SIG-M5 (cell line): ENCODE results near the gene CELF6.
A peak's percentile ranks its signal among the peaks of the same experiment; 100 is the strongest.

Experiments
- DNase-seq: peaks from one replicate; lab custom pipeline; 2025; lab: John Stamatoyannopoulos, UW

Gene CELF6

GRCh38 chr15:72319985-72320671 is at the start of gene CELF6:
CELF6 (minus strand) TSS chr15:72320157; CDS start chr15:72319874, 283 bp downstream.
- DNase-seq, result peak; percentile 31

- DNase-seq, result no peak
These were observed 48.9 kb upstream of the CELF6 start for GRCh38 chr15:72368899-72369298.

GRCh38 chr15:72368325-72368724 is 48.4 kb upstream of the CELF6 start:
- DNase-seq, result no peak

GRCh38 chr15:72365844-72366243 is 45.9 kb upstream of the CELF6 start:
- DNase-seq, result peak; percentile 31

GRCh38 chr15:72361176-72361575 is 41.2 kb upstream of the CELF6 start:
- no peak for DNase-seq

- DNase-seq, result no peak
These were observed 38.8 kb upstream of the CELF6 start for GRCh38 chr15:72358650-72359171.

- no peak for DNase-seq
These were observed 38.2 kb upstream of the CELF6 start for GRCh38 chr15:72358121-72358520.

- no peak for DNase-seq
These were observed 34.5 kb upstream of the CELF6 start for GRCh38 chr15:72354496-72354895.

- no peak for DNase-seq
These were observed 33.3 kb upstream of the CELF6 start for GRCh38 chr15:72353266-72353665.

- DNase-seq, result no peak
These were observed 25.8 kb upstream of the CELF6 start for GRCh38 chr15:72345806-72346205.

GRCh38 chr15:72345280-72345679 is 25.3 kb upstream of the CELF6 start:
- no peak for DNase-seq

- DNase-seq, result no peak
These were observed 24.6 kb upstream of the CELF6 start for GRCh38 chr15:72344602-72345001.

GRCh38 chr15:72342385-72342784 is 22.4 kb upstream of the CELF6 start:
- DNase-seq, result no peak

- no peak for DNase-seq
These were observed 21.4 kb upstream of the CELF6 start for GRCh38 chr15:72341361-72341760.

- no peak for DNase-seq
These were observed 20.4 kb upstream of the CELF6 start for GRCh38 chr15:72340366-72340765.

- peak; percentile 58 for DNase-seq
These were observed 19.8 kb upstream of the CELF6 start for GRCh38 chr15:72339777-72340177.

- no peak for DNase-seq
These were observed 18.8 kb upstream of the CELF6 start for GRCh38 chr15:72338617-72339321.

- no peak for DNase-seq
These were observed 18.2 kb upstream of the CELF6 start for GRCh38 chr15:72338148-72338547.

- DNase-seq, result no peak
These were observed 14.9 kb upstream of the CELF6 start for GRCh38 chr15:72334842-72335241.

GRCh38 chr15:72331021-72331420 is 11.1 kb upstream of the CELF6 start:
- DNase-seq, result no peak

- no peak for DNase-seq
These were observed 3.8 kb upstream of the CELF6 start for GRCh38 chr15:72323752-72324151.

- DNase-seq, result no peak
These were observed 485 bp downstream of the CELF6 start for GRCh38 chr15:72319360-72319984.

- DNase-seq, result no peak
These were observed 1.5 kb downstream of the CELF6 start for GRCh38 chr15:72318408-72318942.
